HG02973 (cell line): ENCODE measurements around the gene KAT6B.

Experiments
- ATAC-seq: cut with Tn5 transposase; IDR thresholded peaks from one replicate; pipeline ENCODE4 v1.9.1; 2021; ENCODE audit warnings: moderate library complexity; ENCODE audit not compliant: unreplicated experiment

Gene KAT6B

GRCh38 chr10:74977913-74978847 is 151.8 kb downstream of the KAT6B start:
- peak; percentile 70 for ATAC-seq

DNA sequence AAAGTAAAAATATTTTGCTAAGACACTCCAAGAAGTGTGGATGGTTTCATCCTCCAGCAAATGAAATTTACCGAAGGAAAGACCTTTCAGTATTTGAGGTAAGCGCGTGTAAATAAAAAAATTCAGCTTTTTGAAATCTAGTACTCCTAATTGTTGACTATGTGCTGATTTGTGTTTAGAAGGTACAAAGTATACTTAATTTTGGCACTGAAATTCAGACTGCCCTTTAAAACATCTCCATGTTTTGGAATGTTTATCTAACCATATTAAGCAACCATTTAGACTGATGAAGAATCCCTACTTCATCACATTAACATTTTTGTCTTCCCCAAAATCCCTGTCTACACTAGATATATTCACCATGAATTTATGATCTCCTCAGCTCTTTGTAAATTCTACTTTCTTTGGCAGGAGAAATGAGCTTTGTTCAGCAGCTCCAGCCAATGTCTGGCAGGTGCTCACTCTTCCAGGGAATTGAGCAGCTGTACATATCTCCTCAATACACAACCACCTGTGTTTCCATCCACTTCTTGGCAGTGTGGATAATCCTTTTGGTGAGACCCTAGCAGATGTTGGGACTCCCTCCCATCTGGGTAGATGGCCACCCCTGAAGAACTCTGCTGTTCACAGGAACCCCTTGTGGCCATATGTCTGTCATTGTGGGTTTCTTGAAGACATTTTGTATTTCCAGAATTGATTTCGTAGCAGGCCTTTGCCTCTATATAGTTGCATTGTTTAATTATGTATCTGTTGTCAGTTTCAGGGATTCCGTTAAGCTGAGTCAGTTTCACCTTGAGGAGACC is 155.6 kb downstream of the KAT6B start:
- no peak for ATAC-seq

DNA sequence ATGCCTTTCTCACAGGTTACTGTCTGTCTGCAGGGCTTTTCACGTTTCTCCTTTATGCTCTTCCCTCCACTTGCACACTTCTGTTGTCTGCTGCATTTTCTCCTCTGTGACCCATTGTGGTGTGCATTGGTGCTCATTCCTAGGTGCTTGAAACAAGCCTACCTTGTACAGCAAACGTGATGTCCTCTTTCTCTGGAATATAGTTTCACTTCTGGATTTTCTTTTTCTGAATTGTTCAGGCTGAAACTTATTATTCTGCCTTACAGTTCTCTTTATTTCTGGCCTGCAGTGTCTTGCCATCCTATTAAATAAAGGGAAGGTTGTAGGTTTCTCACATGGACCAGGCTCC is 156.2 kb downstream of the KAT6B start:
- no peak for ATAC-seq

DNA sequence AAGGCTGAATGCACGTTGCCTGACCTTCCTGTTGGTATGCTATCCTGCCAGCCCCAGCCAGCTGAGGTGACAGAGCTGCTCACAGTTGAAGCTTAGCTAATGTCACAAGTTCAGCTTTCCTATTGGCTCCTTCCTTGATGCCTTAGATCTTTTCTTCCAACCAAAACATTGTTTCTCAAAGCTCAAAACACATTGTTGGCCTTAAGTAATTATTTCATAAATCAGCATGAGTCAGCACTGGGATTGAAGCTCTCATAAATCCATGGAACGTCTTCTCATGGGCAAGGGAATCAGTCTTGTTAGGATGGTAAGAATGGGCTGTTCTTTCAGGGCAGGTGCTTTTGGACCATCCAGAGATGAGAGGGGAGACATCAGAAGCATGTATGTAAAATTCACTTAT is 157.0 kb downstream of the KAT6B start:
- no peak for ATAC-seq

- ATAC-seq: no peak
Observed at GRCh38 chr10:74987339-74988053, 161.1 kb downstream of the KAT6B start.

GRCh38 chr10:74988054-74988775 is 161.8 kb downstream of the KAT6B start:
- ATAC-seq: no peak

DNA sequence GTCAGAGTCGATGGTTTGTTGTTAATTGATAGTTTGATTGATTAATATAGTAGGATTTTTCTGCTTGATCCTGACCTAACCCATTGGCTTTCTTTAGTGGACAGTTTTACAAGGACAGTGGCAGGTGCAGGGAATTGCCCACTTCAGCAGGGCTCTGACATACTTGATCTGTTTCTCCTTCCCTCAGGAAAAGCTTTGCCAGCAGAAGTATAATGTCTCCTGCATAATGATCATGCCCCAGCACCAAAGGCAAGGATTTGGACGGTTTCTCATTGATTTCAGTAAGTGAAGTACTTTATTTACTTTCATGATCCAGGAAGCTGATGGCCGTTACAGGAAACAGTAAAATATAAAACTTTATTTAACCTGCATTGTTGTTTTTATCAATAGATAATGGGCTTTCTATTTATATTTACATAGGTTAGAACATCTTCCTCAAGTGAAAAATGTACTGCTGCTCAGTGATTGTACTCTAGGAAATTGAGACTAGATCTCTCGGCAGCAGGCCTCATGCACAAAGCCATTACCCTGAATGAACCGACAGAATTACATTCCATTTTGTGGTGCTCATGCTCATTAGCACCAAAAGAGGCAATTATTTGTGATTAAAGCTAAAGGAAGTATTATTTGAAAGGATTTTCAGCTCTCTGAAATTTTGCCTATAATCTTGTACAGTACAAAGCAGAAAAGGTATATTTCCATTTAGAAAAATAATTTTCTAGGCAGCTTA is 162.6 kb downstream of the KAT6B start:
- no peak for ATAC-seq

DNA sequence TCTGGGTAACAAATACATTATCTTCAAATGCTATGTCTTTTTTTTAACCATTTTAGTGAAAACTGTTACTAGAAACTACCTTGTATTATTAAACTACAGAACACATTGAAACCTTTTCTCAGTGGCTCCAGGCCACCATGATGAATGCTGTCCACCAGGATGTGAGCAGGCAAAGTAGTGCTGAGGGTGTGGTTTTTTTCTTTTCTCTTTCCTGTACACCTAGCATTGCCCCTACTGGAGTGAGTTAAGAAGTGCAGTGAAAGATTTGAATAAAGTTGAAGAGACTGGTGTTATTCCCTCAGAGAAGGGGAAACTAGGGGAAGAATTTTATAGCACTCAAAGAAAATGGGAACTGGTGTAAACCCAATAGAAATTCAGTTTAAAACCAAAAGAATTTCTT is 165.0 kb downstream of the KAT6B start:
- ATAC-seq: no peak

DNA sequence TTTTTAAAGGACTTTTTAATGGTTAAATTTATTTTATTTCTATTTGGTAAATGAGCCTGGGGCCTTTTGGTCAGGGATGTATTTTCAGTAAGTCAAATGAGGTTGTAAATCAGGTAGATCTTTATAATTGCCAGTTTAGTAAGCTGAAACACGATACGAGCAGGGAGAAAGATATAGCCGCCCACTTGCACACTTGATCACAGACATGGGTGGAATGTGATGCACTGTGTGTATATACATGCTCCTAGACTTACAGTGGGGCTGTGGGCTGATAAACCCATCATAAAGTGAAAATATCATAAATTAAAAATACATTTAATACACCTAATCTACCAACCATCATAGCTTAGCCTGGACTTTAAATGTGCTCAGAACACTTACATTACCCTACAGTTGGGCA is 165.7 kb downstream of the KAT6B start:
- ATAC-seq: no peak

DNA sequence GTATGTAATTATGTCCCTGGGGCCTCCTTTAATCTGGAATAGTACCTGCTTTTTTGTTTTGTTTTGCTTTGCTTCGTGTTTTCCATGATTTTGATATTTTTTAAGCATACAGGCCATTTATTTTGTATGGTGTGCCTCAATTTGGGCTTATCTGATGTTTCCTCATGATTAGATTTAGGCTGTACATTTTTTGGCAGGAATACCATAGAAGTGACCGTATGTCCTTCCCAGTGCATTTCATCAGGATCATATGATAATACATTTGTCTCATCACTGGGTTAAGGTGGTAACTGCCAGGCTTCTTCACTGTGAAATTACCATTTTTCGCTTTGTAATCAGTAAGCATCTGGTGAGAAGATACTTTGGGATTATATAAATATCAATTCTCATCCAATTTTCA is 167.2 kb downstream of the KAT6B start:
- no peak for ATAC-seq

DNA sequence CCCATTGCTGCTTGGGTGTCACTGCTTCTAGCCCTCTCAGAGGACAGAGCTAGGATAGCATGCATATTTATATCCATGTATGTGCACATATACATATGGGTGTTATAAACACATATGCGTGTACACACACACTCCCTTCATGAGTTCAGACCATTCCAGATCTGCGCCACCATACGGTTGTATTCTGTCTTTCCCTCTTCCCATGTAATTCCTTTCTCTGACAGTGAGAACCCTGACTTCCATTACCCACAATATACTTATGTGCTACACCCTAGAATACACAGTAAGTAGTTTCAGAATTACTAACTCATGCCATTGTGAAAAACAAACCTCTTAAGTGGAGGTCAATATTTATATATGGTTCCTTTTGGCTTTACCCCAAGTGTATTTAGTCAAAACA is 168.5 kb downstream of the KAT6B start:
- no peak for ATAC-seq

- no peak for ATAC-seq
Observed at GRCh38 chr10:74995806-74996205, 169.4 kb downstream of the KAT6B start.

- no peak for ATAC-seq
Observed at GRCh38 chr10:74997163-74997562, 170.8 kb downstream of the KAT6B start.

DNA sequence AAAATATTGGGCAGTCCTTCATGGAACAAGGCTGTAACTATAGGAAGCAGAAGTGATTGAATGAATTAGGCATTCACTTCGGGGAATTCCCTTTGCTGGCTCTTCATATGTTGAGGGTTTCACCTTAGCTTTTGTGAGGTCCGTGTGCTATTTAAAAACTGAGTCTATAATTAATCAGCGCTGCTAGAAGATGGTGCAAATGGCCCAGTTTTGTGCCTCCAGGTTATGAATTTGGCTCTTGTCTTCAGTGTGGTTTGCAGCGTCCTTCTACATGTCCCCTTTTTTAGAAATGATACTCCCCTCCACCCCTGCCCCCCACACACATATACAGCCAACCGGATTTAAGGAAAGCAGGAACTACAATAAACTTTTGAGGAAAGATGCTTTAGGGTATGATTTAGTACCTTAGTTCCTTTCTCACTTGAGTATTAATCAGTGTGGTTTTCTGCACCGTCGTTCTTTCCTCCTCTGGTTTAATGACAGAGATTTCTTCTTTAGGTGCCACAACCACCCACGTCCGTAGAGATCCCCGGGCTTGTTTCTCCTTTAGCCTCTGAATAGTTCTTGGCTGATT is 174.4 kb downstream of the KAT6B start:
- peak; percentile 70 for ATAC-seq

GRCh38 chr10:75001715-75002350 is 175.4 kb downstream of the KAT6B start:
- no peak for ATAC-seq

DNA sequence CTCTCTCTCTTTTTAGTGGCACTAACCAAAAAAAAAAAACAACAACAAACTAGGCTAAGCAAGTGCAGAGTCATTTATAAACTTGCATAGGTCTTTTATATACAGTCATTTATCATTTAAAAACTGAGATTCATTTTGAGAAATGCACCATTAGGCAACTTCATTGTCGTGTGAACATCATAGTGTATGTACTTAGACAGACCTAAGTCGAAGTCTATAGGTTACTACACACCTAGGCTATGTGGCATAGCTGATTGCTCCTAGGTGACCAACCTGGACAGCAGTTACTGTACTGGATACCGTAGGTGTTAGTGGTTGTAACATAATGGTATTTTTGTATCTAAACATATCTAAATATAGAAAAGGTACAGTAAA is 175.9 kb downstream of the KAT6B start:
- no peak for ATAC-seq

DNA sequence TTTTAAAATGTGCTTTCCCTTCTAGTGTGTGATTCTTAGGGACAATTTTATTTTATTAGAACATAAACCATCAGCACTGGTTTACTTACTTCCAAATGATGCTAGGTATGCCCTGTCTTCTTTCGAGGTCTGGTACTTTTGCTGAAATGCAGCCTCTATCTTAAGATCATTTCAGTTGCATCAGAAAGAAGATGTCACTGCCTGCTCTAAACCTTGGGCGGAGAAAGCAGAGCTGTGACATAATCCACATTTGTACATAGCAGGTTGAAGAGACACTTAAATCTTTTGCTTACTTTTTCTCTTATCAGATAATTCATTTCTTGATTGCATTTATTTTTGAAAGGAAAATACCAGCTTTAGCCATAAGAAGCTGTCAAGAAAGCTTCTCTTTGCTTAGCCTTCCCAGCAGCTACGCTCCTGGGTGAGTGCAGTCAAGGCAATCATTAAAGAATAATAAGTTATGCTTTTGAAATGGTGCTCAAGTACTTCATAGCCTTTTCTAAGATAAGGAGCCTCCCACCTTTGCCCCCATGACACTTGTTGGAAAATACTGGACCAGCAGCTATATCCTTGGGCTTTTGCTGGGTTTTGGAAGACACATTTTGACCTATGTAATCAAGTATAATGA is 176.7 kb downstream of the KAT6B start:
- ATAC-seq: no peak

DNA sequence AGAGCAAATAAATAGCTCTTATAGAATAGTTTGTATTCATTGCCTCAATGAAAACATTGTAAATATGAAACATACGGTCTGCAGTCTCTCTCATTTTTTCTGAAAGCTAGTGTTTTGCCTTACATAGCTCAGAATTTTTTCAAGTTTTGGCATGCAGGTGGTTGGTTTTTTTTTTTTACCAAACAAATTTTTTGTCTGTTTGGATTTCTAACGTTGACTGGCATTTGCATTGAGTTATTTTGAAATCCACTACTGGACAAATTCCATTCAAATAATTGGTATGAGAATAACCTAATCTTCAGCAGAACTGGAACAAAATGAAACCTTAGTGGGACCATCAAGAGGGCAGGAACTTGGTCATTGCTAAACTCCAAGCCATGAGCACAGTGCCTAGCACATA is 177.5 kb downstream of the KAT6B start:
- no peak for ATAC-seq

- no peak for ATAC-seq
Observed at GRCh38 chr10:75007646-75008045, 181.2 kb downstream of the KAT6B start.
